ENCODE data around the gene AOAH.

AOAH gene

DNA sequence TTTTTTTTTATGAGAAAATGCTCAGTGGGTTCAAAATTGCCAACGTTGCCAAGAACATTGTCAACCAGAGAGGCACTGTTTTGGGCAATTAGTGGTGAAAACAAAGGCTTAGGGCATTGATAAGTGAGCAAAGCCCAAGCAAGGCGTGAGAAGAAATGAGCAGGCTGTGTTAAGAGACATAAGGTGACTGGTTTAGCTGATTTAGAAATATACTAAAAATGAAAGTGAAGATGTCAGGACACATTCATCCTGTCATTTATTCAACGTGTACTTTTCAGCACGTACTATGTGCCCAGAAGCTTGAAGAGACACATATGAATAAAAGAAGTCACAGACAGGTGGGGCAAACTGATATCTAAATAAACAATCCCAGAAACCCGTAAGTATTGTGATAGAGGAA is 31.8 kb downstream of the AOAH start:
- no peak for DNase-seq (ENCODE audit: low read depth in 2 of 2)

DNA sequence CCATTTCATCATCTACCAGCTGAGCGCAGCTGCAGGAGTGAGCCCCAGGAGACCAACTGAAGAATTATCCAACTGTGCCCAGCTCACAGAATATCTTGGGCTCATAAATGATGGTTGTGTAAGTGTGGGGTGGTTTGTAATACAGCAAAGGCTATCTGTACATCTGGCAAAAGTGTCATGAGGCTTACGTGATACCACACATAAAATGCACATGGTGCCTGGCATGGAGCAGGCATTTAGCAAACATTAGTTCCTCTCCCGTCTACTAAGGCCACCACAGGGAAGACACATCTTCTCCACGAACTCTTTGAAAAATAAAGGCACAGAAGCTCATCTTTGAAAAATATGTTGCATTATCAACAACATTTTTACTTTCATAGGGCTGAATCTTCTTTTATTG is 32.3 kb downstream of the AOAH start:
- no peak for DNase-seq (ENCODE audit: low read depth in 2 of 2)

GRCh38 chr7:36690514-36691187 is 33.6 kb downstream of the AOAH start:
- no peak for DNase-seq (ENCODE audit: low read depth in 2 of 2)

- DNase-seq (ENCODE audit: low read depth in 2 of 2) = no peak
Measured at GRCh38 chr7:36690041-36690440, 34.3 kb downstream of the AOAH start.

DNA sequence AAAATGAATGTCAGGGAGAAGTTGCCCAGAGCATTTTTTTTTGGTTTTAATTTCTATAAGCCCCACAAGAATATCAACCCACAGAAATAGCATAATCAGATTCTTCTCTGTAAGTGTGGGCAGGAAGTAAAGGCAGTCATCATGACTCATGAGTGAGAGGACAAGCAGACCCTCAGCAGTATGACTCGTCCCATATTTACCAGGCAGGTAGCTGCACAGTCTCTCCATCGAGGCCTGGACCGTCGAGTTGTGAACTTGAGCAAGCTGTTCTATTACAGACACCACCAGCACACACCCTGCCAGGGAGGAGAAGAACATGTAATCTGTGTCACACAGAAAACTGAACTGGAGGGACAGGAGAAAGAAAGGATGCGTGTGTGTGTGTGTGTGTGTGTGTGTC is 37.8 kb downstream of the AOAH start:
- peak; percentile 31 to 45 for DNase-seq (ENCODE audit: low read depth in 2 of 2)

- DNase-seq (ENCODE audit: low read depth in 2 of 2) = no peak
Measured at GRCh38 chr7:36684954-36685353, 39.3 kb downstream of the AOAH start.

DNA sequence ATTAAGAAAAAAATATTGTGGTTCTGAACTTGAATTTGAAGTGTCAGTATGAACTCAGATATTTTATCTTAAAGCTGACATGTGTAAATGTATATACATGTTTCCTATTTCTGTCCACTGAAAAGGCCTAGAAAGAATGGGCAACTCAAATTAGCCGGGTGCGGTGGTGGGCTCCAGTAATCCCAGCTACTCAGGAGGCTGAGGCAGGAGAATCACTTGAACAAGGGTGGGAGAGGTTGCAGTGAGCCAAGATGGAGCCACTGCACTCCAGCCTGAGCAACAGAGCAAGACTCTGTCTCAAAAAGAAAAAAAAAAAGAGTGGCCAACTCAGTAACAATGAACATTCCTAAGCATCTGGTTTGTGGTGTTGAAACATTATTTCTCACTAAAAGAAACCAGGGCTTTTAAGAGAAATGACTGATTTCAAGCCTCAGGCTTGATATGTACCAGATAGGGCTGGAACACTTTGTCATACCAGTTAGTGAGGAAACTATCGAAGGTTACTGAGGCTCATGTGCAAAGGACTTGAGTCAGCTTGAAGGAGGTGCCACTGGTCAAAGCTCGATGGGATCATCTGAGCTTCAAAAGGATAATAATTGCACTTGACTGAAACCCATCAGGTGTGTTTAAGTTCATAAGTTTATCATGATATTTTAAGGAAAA is 40.5 kb downstream of the AOAH start:
- no peak for DNase-seq (ENCODE audit: low read depth in 2 of 2)

- DNase-seq (ENCODE audit: low read depth in 2 of 2) = no peak
Measured at GRCh38 chr7:36683111-36683510, 41.2 kb downstream of the AOAH start.

DNA sequence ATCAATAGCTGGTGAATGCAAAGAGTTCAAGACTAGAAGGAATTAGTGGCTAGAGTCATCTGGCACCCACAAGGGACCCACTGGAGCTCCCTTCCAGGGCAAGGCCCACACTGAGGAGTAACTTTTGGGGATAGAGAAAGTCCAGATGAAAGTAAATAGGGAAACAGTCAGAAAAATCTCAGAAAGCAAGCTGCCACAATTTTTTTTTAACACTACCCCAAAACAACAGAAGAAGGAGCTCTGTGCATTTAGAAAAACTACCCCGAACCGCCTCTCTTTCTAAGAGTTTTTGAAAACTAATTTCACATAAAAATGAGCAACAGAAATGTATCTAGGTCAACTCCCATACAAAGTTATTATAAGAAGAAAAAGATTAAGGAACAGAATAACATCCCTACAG is 42.2 kb downstream of the AOAH start:
- no peak for DNase-seq (ENCODE audit: low read depth in 2 of 2)

DNA sequence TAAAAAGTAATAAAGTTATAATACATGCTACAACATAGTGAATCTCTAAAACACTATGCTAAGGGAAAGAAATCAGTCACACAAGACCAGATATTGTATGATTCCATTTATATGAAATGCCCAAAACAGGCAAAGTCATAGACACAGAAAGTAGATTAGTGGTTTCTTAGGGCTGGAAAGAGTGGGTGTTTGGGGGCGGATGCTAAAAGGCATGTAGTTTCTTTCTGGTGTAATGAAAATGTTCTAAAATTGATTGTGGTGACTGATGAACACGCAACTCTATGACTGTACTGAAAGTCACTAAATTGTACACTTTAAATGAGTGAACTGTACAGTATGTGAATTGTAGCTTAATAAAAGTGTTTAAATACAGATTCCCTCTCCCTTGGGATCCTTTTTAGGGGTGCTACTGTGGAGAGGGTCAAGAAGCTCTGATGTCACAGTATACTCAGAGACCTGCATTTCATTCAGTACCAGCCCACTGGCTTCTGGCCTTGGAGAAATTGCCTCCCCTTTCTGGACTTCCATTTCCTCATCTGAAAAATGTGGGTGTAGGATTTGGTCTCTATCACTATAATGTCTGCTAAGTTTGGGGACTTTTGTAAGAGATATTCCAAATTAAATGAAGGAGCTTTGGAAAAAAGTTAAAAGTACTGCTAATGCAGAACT is 46.4 kb downstream of the AOAH start:
- peak; percentile 58 for DNase-seq (ENCODE audit: low read depth in 2 of 2)

DNA sequence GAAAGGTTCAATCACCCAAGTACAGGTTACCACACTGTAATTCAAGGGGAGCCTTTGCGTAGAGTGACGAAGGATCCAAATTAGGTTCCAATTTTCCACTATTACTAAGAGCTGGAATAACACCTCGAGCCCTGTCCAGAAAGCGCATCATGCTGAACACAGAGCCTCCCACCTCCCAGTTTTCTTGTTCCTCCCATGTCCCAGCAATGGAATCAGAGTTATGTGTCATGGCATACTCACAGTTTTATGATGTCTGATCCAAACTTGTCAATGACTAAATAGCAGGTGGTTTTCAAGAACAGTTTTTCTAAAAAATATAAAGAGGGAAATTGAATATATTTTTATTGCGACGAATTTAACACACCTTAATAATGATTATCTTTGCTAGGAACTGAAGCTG is 50.6 kb downstream of the AOAH start:
- no peak for DNase-seq (ENCODE audit: low read depth in 2 of 2)

DNA sequence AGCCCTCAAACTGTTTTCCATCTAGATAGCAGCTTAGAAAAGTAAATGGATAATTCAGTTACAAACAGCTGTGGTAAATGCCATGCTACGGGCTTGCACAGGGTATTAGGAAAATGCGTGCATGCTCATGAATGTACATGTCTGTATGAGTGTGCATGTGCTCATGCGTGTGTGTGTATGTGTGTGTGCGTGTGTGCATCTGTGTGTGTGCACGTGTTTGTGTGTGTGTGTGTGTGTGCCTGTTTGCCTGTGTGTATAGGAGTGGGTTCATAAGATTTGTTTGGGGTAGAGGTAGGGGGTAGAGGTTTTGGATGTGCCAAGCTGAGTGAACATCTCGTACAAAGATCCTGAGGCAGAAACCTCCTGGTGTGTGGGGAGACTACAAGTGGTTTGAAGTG is 52.9 kb downstream of the AOAH start:
- no peak for DNase-seq (ENCODE audit: low read depth in 2 of 2)

DNA sequence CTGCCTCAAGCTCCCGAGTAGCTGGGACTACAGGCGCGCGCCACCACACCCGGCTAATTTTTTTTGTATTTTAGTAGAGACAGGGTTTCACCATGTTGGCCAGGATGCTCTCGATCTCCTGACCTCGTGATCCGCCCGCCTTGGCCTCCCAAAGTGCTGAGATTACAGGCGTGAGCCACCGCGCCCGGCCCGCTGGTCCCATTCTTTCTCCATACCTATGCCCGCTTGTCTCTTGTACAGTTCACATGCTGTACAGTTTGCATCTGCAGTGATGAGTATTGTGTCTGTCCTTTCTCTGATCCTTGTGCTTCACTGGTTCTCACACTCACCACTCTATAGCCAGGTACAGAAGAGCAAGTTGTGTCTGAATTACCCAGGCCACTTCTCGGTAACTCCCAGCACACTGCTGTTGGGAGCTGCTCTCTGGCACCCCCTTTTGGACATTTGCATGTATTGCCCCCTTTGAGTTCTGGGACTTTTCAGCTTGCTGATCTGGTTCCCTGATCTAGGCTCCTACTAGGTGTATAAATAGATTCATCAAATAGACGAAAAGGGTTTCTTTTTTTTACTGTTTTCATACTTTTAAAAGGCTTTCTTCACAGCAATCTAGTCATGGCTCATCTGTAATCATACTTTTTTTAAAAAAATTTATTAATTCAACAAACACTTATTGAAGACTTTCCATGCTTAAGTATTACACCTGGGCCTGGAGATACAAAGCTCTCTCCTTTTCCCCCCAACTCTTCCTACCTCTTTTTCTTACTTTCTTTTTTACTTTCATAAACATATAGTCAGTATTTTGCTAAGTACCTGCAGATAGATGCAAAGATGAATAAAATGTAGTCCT is 53.5 kb downstream of the AOAH start:
- DNase-seq (ENCODE audit: low read depth in 2 of 2) = peak; percentile 27 to 38

GRCh38 chr7:36668750-36669149 is 55.5 kb downstream of the AOAH start:
- DNase-seq (ENCODE audit: low read depth in 2 of 2) = no peak

- DNase-seq (ENCODE audit: low read depth in 2 of 2) = no peak
Measured at GRCh38 chr7:36668080-36668479, 56.2 kb downstream of the AOAH start.

DNA sequence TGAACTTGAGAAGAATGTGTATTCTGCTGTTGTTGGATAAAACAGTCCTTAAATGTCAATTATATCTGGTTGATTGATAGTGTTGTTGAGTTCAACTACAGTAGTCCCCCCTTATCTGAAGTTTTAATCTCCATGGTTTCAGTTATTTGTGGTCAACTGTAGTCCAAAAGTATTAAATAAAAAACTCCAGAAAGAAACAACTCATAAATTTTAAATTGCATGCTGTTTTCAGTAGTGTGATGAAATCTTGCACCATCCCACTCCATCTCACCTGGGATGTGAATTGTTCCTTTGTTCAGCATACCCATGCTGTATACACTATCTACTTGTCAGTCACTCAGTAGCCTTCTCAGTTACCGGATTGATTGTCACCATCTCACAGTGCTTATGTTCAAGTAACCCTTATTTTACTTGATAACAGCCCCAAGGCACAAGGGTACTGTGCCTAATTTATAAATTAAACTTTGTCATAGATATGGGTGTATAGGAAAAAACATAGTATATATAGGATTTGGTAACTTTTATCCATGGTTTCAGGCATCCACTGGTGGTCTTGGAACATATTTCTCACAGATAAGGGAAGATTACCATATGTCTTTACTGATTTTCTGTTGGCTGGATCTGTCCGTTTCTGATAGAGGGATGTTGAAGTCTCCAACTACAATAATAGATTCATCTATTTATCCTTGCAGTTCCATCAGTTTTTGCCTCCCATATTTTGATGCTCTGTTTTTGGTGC is 57.1 kb downstream of the AOAH start:
- DNase-seq (ENCODE audit: low read depth in 2 of 2) = no peak

- DNase-seq (ENCODE audit: low read depth in 2 of 2) = no peak
Measured at GRCh38 chr7:36663481-36663880, 60.8 kb downstream of the AOAH start.

- DNase-seq (ENCODE audit: low read depth in 2 of 2) = no peak
Measured at GRCh38 chr7:36661135-36661840, 63.0 kb downstream of the AOAH start.

- DNase-seq (ENCODE audit: low read depth in 2 of 2) = no peak
Measured at GRCh38 chr7:36659638-36660341, 64.5 kb downstream of the AOAH start.

DNA sequence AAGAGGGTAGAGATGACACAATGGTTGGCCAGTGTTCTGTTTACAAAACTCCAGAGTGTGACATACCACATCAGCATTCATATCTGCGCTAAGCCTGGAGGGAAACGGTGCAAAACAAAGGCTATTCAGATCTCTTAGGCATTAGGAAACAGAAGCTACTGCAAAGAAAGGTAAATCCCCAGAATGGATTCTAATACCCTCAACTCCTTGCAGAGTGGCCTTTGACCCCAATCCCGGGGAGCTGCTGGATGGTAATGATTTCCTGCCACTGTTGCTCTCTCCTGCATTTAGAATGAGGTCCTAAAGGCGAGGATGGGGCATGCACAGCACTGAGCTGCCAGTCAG is 65.2 kb downstream of the AOAH start:
- DNase-seq (ENCODE audit: low read depth in 2 of 2) = no peak

Data from activated CD8-positive, alpha-beta memory T cell treated with anti-CD3 and anti-CD28 coated beads for 4 hours (primary cell).